ENCODE results near the gene SIDT1.

Gene SIDT1

GRCh38 chr3:113623324-113623723 lies 91.0 kb downstream of the SIDT1 start:
- DNase-seq (ENCODE audit: low read depth in 1 of 2, low spot score in 1 of 2): no peak
- TF ChIP-seq GABPA (IDR thresholded peaks at IDR 0.05; ENCODE audit: low read depth) (no peak), CTCF (IDR thresholded peaks at IDR 0.05; ENCODE audit: insufficient read depth, low read length) (no peak), POLR2AphosphoS5 (IDR thresholded peaks at IDR 0.05; ENCODE audit: low read depth) (no peak), SPI1 (IDR thresholded peaks at IDR 0.05; ENCODE audit: borderline replicate concordance, low read depth) (no peak), REST (IDR thresholded peaks at IDR 0.05; ENCODE audit: insufficient replicate concordance, low read depth) (no peak)

GRCh38 chr3:113623811-113624210 lies 91.5 kb downstream of the SIDT1 start:
- no peak for DNase-seq (ENCODE audit: low read depth in 1 of 2, low spot score in 1 of 2)
- Histone ChIP-seq H3K27ac (replicated peaks) (no peak overlapping the region), H3K27me3 (ENCODE audit: insufficient read depth, poor library complexity, severe bottlenecking) (no peaks in the 10 kb centered on the region), H3K4me3 (replicated peaks; ENCODE audit: insufficient read depth, low read length) (no peak overlapping the region)
- TF ChIP-seq SPI1 (IDR thresholded peaks at IDR 0.05; ENCODE audit: borderline replicate concordance, low read depth): no peak
- no peak for TF ChIP-seq GABPA (IDR thresholded peaks at IDR 0.05; ENCODE audit: low read depth)
- no peak for TF ChIP-seq POLR2AphosphoS5 (IDR thresholded peaks at IDR 0.05; ENCODE audit: low read depth)
- no peak for TF ChIP-seq REST (IDR thresholded peaks at IDR 0.05; ENCODE audit: insufficient replicate concordance, low read depth)
- TF ChIP-seq CTCF (IDR thresholded peaks at IDR 0.05; ENCODE audit: insufficient read depth, low read length): no peak

More at GRCh38 chr3:113623324-113623723, 91.0 kb downstream of the SIDT1 start:
- Histone ChIP-seq H3K27me3 (ENCODE audit: insufficient read depth, poor library complexity, severe bottlenecking) (no peaks in the 10 kb centered on the region), H3K27ac (replicated peaks) (no peak overlapping the region), H3K4me3 (replicated peaks; ENCODE audit: insufficient read depth, low read length) (no peak overlapping the region)

GRCh38 chr3:113625834-113626233 lies 93.5 kb downstream of the SIDT1 start:
- peak in 1 of 2 experiments; percentile 8 for DNase-seq (ENCODE audit: low read depth in 1 of 2, low spot score in 1 of 2)
- Histone ChIP-seq H3K4me3 (replicated peaks; ENCODE audit: insufficient read depth, low read length) (peak overlapping the region; percentile 42), H3K27me3 (ENCODE audit: insufficient read depth, poor library complexity, severe bottlenecking) (no peaks in the 10 kb centered on the region), H3K27ac (replicated peaks) (peak overlapping the region; percentile 26; the same call in 1 of the 2 replicates)
- TF ChIP-seq CTCF (IDR thresholded peaks at IDR 0.05; ENCODE audit: insufficient read depth, low read length): no peak
- TF ChIP-seq POLR2AphosphoS5 (IDR thresholded peaks at IDR 0.05; ENCODE audit: low read depth): no peak
- TF ChIP-seq SPI1 (IDR thresholded peaks at IDR 0.05; ENCODE audit: borderline replicate concordance, low read depth): peak; percentile 85
- TF ChIP-seq REST (IDR thresholded peaks at IDR 0.05; ENCODE audit: insufficient replicate concordance, low read depth): no peak

Data from HL-60 (cell line).